Cardiac ventricle fibroblast (primary cell): Measurements from ENCODE around the gene C1R. TPM values are rescaled to one million over a fixed set of nuclear protein-coding genes. Genes with fewer than 3 reads are reported as not detected.

Experiments
- total RNA-seq: library from RNA; depleted of rRNA; stranded (reverse); fragments of >200 nt; gene quantifications from 2 replicates; pipeline ENCODE4 v1.2.3, GENCODE V29; 2015

The C1R gene
- 903 and 1,151 TPM in 2 replicates for total RNA-seq

GRCh38 chr12:7092229-7092985 is at the start of gene C1R:
Gene C1R (minus strand): TSS chr12:7092445. CDS start chr12:7092388, 57 bp downstream.

GRCh38 chr12:7129872-7130691 is 37.8 kb upstream of the C1R start, which contains the start of gene CLSTN3:
Gene CLSTN3 (plus strand): TSS chr12:7130371. CDS start chr12:7130649, 278 bp downstream.

DNA sequence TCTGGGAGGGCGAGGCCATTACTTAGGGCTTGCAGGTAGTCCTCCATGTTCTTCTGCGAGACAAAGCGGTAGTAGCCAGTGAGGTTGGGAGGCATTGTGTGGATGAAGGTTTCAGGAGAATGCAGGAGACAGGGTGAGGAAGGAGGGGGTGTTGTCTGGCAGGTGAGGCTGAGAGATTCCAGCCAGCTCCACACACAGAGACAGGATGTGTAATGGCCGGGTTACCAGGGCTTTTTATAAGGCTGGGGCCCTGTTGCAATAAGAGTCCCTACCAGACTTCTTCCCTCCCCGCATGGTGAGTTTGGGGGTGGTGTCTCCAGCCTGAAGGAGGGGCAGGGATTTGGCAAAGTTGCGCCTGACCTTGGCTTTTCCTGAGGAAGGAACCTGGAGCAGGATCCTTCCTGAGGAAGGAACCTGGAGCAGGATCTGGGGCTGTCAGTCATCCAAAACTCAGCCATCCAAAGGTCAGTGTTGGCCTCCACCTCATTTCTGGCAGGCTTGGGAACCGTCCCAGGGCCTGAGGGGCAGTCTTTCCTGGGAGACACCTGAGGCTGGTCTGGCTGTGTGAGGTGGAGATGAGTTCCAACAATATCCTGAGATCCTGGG is 36.5 kb upstream of the C1R start, which contains the start of gene RBP5:
RBP5 (minus strand) TSS at position 209 of the 606 bp plus-strand sequence; CDS start at position 95, 114 bp downstream.

GRCh38 chr12:7108796-7109571 is 16.7 kb upstream of the C1R start, which contains the start of gene C1RL:
Gene C1RL (minus strand): TSS chr12:7109214. CDS start chr12:7109180, 34 bp downstream.

GRCh38 chr12:7060353-7060954 is 31.8 kb downstream of the C1R start, which contains the start of gene C1S:
Gene C1S (plus strand): TSS chr12:7060718. CDS start chr12:7061913, 1,195 bp downstream.

Other genes with a start within 250 kb of the C1R start
- gene CDCA3, start 241.2 kb downstream of the C1R start, total RNA-seq, result 0.88 and 1.8 TPM in 2 replicates
- 43.2 and 48.2 TPM in 2 replicates for gene USP5, start 240.3 kb downstream of the C1R start, total RNA-seq
- gene TPI1, start 224.9 kb downstream of the C1R start, total RNA-seq, result 800 and 891 TPM in 2 replicates
- 8.2 and 8.3 TPM in 2 replicates for gene SPSB2, start 219.1 kb downstream of the C1R start, total RNA-seq
- 7.3 and 16.7 TPM in 2 replicates for gene LRRC23, start 187.6 kb downstream of the C1R start, total RNA-seq
- gene ENO2, start 177.9 kb downstream of the C1R start, total RNA-seq, result 11.4 and 13.7 TPM in 2 replicates
- 74.3 and 74.9 TPM in 2 replicates for gene ATN1, start 164.5 kb downstream of the C1R start, total RNA-seq
- gene RNU7-1, start 148.6 kb downstream of the C1R start, total RNA-seq, result not detected in 2 replicates
- gene C12orf57, start 148.4 kb downstream of the C1R start, total RNA-seq, result 335 and 341 TPM in 2 replicates
- gene PTPN6, start 141.1 kb downstream of the C1R start, total RNA-seq, result 0.20 TPM in 1 of 2 replicates, not detected in the other
- gene PHB2, start 121.8 kb downstream of the C1R start, total RNA-seq, result 189 and 216 TPM in 2 replicates
- 20.2 and 22.3 TPM in 2 replicates for gene EMG1, start 121.5 kb downstream of the C1R start, total RNA-seq
- 32.1 and 35.9 TPM in 2 replicates for gene LPCAT3, start 74.0 kb downstream of the C1R start, total RNA-seq
- 537 and 545 TPM in 2 replicates for gene C1S, start 31.7 kb downstream of the C1R start, total RNA-seq
- gene C1RL, start 16.8 kb upstream of the C1R start, total RNA-seq, result 96.4 and 105 TPM in 2 replicates
- gene RBP5, start 36.4 kb upstream of the C1R start, total RNA-seq, result not detected in 2 replicates
- 8.7 and 13.9 TPM in 2 replicates for gene CLSTN3, start 37.9 kb upstream of the C1R start, total RNA-seq
- 25.7 and 31.9 TPM in 2 replicates for gene PEX5, start 97.2 kb upstream of the C1R start, total RNA-seq
- not detected in 2 replicates for gene ACSM4, start 211.6 kb upstream of the C1R start, total RNA-seq